Islet of Langerhans (tissue), 1 donor: ENCODE results near the gene GLRA3.
"Not testable (repeated sequence)": the region's sequence is repeated elsewhere in the genome, so short reads cannot be mapped to it uniquely, and the experiment has no call there.

Source experiments
- FAIRE-seq: peaks from one replicate; lab custom pipeline; 2011; peaks lifted over from hg19 to GRCh38; lab: Jason Lieb, UNC

The GLRA3 gene

GRCh38 chr4:174810834-174811233 lies 18.2 kb downstream of the GLRA3 start:
- peak; percentile 33 for FAIRE-seq

GRCh38 chr4:174808836-174809235 lies 20.2 kb downstream of the GLRA3 start:
- FAIRE-seq: no peak

- FAIRE-seq: no peak
Observed at GRCh38 chr4:174808119-174808518, 20.9 kb downstream of the GLRA3 start.

GRCh38 chr4:174805746-174806145 lies 23.3 kb downstream of the GLRA3 start:
- FAIRE-seq: no peak

- no peak for FAIRE-seq
Observed at GRCh38 chr4:174794543-174795094, 34.4 kb downstream of the GLRA3 start.

GRCh38 chr4:174789657-174790056 lies 39.4 kb downstream of the GLRA3 start:
- FAIRE-seq: peak; percentile 41

GRCh38 chr4:174778274-174778986 lies 50.6 kb downstream of the GLRA3 start:
- not testable (repeated sequence) for FAIRE-seq

GRCh38 chr4:174775366-174775765 lies 53.7 kb downstream of the GLRA3 start:
- no peak for FAIRE-seq

GRCh38 chr4:174764105-174764729 lies 64.8 kb downstream of the GLRA3 start:
- peak; percentile 97 for FAIRE-seq

- FAIRE-seq: no peak
Observed at GRCh38 chr4:174763454-174764104, 65.5 kb downstream of the GLRA3 start.

GRCh38 chr4:174761451-174761850 lies 67.6 kb downstream of the GLRA3 start:
- FAIRE-seq: no peak

GRCh38 chr4:174757736-174758135 lies 71.3 kb downstream of the GLRA3 start:
- no peak for FAIRE-seq

- no peak for FAIRE-seq
Observed at GRCh38 chr4:174753021-174753420, 76.0 kb downstream of the GLRA3 start.

GRCh38 chr4:174752026-174752425 lies 77.0 kb downstream of the GLRA3 start:
- no peak for FAIRE-seq

GRCh38 chr4:174749091-174749490 lies 80.0 kb downstream of the GLRA3 start:
- FAIRE-seq: no peak

- no peak for FAIRE-seq
Observed at GRCh38 chr4:174746710-174747109, 82.3 kb downstream of the GLRA3 start.

GRCh38 chr4:174742561-174742960 lies 86.5 kb downstream of the GLRA3 start:
- FAIRE-seq: no peak

GRCh38 chr4:174739576-174739975 lies 89.5 kb downstream of the GLRA3 start:
- FAIRE-seq: no peak

- FAIRE-seq: no peak
Observed at GRCh38 chr4:174734181-174734580, 94.9 kb downstream of the GLRA3 start.

GRCh38 chr4:174717828-174718227 lies 111.2 kb downstream of the GLRA3 start:
- no peak for FAIRE-seq

- no peak for FAIRE-seq
Observed at GRCh38 chr4:174716986-174717770, 111.9 kb downstream of the GLRA3 start.
